Stimulated activated CD8-positive, alpha-beta memory T cell treated with anti-CD3 and anti-CD28 coated beads, Interleukin-12 subunit alpha, Interleukin-12 subunit beta, amount 100 ng/mL, for 24 hours (primary cell): Measurements from ENCODE around the gene RPTOR.

ENCODE experiments used
- DNase-seq: peaks from one replicate; pipeline ENCODE4 v3.0.0-alpha.2; 2020; ENCODE audit errors: extremely low read depth

RPTOR gene

DNA sequence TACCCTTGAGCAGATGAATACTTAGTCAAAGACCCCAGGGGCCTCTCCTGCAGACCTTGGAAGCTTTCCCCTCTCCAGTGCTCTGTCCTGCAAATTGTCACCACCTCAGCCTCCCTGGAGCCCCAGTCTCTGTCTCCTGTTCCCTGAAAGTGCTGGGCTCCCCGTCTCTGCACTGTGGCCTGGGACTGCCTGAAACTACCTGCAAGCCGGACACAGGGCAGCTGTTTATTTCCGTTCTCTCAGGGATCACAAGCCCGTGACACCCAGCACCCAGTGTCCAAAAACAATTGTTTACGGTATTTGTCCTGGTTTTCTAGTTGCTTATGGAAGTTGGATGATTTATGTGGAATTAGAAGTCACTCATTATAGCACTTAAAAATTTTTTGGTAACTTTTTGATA lies 365.4 kb downstream of the RPTOR start:
- no peak for DNase-seq

DNA sequence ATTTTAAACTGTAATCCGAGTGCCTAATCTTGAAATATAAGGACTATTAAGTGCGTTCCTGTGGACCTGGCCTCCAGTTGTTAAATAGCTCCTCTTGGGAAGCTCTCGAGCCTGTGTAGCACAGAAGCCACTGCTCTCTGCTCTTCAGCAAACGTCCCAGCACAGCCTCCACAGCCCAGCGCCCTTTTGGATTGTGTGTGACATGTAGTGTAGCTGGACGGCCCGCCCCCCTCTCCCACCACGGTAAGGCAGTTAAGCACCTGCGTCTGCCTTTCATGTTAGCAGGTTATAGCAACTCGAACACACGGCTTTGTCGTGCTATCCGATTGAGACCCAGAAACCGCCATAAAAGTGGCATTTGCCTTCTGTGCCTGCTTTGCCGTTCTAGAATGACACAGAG lies 367.8 kb downstream of the RPTOR start:
- DNase-seq: no peak

DNA sequence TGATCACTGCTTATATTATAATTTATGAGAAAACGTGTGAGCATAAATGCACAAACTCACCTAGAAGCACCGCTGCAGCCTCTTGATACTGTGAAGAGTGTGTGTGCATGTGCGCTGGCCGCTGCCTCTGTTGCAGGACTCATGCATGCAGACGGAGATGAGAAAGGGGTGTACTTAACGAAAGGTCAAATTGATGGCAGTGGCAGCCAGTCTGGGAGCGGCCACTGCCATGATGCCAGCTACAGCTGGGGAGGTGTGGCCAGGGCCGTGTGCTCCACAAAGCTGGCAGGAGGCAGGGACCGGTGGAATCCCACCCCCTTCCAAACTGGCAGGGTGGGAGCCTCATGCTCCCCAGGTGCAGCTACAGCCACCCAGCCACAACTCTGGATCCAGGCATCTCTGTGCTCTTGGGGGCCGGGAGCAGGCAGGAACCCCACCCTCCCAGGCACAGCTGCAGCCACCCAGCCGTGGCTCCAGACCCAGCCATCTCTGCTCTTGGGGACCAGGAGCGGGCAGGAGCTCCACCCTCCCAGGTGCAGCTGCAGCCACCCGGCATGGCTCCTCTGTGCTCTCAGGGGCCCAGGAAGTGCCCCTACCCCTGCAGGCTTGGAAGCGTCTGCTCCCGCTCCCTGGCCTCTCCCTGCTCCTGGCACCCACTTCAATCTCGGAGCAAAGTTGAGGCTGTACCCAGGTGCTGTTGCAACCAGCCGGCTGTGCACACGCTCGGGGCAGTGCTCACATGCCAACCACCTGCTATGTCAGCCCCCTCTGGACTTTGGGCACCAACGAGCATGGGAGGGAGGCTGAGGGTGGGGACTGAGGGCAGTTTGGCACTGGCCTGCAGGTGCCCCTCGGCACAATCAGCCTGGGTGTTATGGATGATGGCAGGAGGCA lies 369.5 kb downstream of the RPTOR start:
- DNase-seq: no peak

DNA sequence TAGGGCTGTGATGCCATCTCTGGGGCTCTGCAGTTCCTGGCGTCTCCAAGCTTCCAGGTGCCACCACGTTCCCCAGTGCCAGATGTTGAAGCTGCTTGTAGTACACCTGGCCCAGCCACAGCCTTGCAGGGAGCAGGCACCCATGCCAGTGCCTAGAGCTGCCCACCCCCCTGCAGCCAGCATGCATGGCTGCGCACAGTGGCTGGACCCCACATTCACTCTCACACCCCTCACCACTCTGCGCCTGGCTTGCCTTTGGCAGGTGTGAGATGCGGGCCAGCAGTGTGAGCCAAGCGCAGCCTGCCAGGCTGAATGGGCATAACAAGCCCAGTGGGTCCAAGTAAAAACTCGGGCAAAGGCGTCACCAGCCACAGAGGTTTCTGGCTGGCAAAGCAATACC lies 371.6 kb downstream of the RPTOR start:
- no peak for DNase-seq

DNA sequence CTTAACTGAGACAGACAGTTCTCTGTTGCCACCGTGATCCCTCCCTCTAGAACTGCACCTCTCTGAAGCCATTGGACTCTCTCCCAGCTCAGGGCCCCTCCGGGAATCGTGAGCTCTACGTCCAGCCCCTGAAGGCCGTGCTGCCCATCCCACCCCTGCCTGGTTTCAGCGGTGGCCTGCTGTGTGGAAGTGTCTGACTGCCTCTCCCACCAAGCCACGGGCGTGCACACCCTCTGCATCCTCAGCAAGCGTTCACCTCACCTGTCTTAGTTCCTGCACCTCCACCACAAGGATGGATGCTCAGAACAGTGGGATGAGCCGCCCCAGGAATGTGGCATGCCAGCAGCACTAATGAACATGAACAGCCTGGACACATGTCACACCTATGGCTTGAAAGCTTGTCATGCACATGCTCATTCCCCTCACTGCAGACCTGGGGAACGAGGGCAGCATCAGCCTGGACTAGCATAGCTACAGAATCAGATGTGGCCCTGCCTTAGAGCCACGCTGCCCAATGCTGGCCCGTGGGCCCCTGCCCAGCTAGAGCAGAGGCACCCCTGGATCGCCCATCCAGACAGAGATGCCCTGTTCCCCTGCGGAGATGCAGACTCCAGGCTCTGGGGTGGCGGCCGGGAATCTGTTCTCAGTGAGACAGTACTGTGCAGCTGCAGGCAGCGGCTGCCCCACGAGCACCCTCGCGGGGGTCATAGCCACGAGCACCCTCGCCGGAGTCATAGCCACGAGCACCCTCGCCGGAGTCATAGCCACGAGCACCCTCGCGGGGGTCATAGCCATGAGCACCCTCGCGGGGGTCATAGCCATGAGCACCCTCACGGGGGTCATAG lies 373.3 kb downstream of the RPTOR start:
- no peak for DNase-seq

DNA sequence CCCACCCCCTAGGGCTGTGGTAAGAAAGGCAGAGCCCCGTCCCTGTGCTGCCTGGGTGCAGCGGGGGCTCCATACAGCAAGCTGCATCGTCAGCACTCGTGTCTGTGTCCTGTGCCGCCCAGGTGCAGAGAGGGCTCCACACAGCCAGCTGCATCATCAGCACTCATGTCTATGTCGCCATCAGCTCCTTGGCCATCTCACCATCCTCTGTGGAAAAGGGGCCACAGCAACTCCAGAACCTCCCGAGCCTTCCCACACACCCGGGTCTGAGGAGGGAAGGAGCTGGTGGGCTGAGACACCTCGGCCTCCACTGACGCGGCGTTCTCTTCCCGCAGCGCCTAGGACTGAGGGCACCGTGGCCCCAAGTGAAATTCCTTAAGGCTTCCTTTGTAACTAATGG lies 374.1 kb downstream of the RPTOR start:
- DNase-seq: no peak

DNA sequence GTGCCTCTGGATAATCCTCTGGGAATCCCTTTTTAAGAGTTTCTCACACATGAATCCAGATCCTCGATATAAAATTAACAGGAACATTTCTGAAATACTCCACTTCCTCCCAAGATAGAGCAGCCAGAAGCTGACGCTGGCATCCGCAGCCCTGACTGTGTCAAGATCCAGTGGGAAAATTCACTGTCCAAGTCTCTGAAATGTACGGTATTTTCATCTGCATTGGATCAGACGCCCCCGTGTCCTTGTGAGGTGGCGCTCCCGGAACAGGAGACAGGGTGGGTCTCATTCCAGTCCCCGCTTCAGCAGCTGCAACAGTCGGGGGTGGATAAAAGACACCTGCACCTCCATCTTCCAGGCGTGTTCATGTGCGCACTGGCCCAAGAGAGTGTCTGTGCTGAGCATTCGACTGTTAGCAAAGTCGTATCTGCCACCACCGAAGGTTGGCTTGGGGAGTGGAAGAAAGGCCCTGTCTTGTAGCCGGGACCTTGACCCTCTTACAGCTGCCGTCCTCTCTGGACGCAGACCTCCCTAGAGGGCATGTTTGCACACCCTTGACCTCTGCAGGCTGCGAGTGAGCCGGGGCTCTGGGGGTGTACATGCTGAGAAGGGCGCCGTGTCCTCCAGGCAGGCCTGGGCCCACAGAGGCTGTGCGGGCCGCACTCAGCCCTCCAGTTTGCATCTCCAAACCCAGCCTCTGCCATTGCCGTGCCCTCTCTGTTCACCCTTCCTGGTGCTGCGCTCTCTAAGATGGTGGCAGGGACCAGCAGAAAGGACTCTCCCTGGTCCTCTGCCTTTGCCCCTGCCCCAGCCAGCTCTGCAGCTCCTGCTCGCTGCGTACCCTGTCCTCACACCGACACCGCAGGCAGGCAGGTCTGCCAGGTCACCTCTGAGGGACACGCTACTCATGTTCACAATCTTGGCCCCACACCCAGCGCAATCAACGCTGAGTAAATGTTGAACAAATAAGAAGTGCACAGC lies 375.0 kb downstream of the RPTOR start:
- DNase-seq: no peak

DNA sequence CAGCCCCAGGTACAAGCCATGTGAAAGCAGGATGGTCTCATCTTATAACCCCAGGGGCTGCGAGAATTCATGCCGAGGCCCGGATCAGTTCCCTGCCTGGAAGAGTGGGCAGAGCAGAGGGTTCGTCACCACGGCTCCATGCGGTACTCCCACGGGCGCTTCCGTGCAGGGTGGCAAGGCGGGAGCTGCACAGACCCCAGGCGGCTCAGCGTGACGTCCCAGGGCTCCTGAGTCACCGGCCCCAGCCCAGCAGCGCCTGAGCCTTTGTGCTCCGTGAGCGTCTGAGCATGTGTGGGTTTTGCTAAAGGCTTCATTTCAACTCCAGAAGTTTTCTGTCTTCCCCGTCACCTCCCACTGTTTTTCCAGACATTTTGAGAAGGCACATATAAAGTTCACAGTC lies 375.8 kb downstream of the RPTOR start:
- no peak for DNase-seq

DNA sequence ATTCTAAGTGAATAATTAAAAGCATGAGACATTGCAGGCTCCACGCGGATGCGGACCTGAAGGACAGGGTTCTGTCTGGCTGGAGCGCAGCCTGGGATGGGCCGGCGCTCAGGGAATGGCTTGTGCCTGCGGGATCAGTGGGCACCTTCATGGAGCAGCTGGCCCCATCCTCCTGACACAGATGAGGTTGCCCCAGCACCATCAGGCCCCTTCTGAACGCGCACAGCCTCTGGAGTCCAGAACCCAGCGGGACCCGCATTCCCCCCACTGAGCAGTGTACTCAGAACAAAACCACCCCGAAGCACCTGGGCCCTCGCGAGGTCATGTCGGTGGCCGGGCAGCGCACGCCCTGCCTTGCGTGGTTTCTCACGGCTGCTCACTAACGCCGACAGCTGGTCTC lies 376.5 kb downstream of the RPTOR start:
- DNase-seq: no peak

DNA sequence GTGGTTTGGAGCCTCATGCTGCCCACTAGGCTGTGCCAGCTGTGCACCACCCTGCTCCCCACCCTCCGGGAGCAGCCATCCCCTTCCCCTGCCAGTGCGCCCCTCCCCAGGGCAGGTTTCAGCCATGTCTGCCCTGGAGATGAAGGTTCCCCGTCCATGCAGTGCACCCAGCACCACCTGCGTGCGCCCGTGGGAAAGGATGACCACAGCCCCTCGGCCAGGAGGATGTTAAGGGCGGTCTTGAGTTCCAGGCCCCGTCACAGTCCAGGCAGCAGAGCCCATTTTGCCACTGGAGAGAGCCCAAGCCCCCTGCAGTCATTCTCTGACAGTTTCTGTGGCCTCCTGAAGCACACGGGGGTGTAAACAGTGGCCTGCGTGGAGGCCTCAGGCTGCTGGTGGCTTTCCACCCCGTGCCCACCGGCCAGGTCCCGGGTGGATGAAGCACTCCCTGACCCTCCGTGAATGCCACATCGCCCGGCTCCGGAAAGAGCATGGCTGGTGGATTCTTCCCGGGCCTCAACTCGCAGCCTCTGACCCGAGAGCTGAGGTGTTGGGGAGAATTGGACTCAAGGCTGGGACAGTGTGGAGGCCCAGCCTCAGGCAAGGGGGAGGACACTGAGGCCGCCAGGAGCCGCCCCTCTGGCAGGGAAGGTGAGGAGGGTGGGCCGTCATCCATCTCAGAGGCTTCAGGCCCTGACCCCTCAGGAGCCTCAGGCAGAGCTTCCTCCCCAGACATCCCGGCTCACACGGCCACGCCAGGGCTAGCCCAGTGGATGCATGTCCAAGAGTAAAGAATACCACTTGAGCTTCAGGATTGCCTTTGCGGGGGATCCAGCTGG lies 377.3 kb downstream of the RPTOR start:
- no peak for DNase-seq

DNA sequence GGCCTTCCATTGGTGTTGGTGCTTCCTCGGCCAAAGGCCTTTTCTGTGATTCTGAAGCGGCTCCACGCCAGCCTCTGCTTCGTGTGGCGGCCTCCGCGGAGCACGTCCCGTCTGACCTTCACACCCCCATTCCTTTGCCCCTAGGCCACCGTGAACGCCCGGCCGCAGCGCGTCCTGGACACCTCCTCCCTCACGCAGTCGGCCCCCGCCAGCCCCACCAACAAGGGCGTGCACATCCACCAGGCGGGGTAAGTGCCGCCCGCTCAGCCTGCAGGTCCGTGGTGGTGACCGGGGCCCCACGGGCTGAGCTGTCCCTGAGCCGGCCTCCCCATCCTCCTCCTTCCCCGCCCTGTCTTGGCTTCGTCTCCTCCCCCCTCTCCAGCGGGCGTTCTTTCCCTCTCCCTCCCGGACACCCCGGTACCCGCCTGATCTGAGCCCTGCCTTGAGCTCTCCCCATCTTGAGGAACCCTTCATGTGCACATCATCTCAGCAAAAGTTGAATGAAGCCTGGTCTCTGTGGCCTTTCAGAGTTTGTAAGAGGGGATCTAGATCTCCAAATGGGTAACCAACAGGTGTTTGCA lies 378.0 kb downstream of the RPTOR start:
- no peak for DNase-seq

DNA sequence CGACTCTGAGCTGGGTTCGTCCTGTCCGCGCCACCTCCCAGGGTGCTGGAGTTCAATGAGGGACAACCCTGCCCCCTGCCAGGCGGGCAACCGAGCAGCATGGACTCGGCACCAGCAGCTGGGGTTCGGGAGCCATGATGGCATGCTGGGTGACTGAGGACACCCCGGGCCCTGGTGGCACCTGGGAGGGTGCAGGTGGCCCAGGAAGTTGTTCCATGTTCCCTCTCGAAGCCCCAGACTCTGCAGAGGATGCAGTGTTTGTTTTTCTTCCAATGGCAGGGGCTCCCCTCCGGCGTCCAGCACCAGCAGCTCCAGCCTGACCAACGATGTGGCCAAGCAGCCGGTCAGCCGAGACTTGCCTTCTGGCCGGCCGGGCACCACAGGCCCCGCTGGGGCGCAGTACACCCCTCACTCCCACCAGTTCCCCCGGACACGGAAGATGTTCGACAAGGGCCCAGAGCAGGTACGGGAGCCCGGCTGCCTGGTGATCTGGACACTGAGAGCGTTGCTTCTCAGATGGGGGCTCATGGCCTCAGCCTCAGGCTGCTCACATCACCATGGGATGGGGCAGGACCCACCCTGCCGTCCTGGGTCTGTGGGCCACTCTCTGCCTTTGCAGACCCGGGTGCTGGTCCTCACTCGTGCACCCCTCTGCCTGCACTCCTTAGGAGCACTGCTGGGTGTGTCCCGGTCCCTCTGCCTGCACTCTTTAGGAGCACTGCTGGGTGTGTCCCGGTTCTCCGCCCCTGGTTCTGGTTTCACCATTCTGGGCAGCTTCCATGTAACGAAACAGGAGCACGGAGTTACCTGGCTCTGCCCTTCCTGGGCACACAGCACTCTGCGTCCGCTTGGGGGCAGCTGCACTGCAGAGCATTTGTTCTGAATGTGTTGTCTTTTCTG lies 378.8 kb downstream of the RPTOR start:
- DNase-seq: no peak

DNA sequence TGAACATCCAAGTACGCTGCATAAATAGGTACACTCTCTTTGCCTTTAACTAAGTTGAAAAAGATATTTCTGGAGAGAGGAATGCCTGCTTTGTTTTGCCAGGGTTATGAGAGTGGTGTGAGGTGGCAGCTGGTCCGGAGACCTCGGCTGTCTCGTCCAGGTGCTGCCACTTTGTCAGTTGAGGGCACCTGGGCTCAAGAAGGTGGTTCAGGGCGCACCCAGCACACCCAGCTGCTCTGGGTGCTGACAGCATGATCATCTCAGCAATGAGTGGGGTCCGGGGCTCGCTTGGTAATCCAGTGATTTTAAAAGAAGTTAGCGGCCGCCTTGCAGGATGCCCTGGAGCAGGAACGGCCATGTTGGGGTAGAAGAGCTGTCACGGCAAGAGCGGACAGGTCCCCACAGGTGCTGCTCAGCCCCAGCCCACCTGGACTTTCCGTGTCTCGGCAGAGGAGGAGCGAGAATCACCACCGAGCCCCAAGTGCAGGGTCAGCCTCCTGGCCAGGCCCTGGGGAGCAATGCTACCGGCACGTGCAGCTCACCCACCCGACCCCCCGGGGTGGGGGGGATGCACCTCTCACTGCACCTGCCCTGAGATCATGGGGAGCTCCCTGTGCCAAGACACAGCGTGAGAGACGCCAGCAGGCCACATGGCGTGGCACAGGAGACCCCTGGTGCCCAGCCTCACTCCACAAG lies 379.6 kb downstream of the RPTOR start:
- no peak for DNase-seq

DNA sequence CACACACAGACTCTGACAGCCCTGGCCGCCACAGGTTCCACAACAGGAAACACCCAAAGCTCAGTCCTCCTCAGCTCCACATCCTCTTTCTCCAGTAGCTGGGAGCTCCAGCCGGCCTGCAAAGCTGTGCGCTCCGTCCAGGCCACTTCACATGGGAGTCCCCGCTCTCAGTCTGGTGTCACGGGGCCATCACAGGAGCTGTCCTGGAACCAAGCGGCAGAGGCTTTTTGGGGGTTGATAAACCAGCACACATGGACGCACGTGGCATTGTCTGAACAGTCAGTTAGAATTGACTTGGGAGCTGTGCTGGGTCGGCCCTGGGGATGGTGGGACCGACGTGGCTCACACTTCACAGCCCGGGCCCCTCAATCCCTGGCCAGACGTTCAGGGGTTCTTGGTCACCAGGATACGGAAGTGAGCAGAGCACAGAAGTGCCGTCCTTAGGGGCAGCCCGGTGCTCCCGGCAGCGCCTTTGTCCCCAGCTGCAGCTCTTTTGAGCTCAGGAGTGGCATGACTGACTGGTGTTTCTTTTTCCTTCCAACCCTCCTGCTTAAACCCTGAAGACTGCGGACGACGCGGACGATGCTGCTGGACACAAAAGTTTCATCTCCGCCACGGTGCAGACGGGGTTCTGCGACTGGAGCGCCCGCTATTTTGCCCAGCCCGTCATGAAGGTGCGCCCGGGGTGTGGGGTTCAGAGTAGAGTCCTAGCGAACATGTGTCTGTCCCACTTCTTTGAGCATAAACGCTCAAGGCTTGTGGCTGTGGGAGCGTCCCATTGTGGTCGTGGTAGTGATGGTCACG lies 380.4 kb downstream of the RPTOR start:
- DNase-seq: no peak

DNA sequence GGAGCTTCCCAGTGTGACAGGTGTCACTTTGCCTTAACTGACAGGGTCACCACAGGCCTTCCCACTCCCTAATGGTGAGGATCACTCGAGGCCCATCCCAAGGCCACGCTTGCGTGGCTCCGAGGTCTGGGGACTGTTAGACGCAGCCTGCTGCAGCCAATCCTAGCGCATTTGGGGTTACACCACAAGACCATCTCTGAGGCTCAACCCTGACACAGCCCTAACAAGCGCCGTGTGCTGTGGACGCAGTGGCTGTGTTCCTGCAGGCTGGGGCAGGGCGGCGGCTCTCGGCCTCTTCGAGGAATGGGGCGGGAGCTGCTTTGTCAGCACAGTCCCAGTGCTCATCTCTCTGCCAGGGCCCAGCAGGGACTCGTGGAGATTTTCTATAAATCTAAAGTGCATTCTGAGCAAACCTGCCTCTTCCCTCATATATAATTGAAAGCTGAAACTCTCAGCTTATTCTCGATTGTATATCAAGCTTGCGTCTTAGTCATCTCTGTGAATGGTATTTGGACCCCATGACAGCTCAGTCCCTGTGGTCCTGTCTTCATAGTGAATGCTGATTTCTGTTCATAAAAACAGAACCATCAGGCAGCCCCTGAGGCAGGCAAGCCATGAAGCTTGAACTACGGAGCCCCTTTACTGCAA lies 381.2 kb downstream of the RPTOR start:
- no peak for DNase-seq

DNA sequence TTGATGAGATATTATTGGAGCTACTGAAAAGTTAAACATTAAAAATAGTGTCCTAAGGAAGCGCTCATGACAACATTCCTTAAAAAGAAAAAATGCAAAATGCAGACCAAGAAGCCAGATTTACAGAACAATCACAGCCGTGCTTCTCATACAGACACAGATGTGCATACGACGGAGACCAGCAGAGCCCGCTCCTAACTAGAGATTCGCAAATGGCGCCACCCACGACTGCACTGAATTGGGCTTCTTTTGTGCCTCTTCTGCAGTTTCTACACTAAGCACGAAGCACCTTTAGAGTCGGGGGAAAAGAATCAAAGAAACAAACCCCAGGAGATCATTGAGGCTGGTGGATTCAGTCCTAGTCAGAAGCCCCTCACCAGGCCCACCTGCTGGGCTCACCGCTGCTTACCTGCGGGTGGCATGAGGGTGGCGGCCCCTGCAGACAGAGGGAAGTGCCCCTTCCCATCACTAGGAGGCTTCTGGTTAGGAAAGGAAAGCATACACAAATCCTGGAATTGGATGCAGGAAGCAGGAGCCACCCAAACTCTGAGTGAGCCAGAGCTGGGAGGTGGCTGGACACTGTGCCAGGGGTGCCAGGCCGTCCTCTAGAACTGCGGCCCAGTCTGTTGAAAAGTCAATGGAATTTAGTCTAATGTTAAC lies 382.1 kb downstream of the RPTOR start:
- no peak for DNase-seq

DNA sequence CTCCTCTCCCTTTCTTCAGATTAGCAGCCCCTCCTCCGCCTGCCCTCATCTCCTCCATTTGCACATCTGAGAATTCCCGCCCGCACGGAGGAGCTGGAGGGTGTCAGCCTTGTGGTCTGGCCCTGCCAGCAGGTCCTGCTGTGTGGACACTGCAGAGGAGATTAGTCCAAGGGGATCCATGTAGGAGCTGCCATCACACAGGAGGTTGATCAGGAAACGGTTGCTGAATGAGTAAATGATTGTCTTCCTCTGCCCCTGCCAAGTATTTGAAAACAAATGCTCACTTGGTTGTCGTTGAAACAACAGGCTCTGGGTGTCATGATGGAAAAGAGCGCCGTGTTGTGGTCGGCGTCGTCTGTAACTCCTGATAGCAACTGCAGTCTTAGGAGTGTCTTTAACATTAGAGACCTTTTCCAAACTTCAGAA lies 383.2 kb downstream of the RPTOR start:
- DNase-seq: no peak
